Colonic mucosa (tissue), 4 donors: ENCODE results near the gene CETP. TPM values are rescaled to one million over a fixed set of nuclear protein-coding genes. Genes with fewer than 3 reads are reported as not detected.

Experiments used
- DNase-seq: peaks from one replicate; pipeline ENCODE4 v3.0.0-alpha.2; 2020
- H3K27ac ChIP-seq: fragments of 200-600 bp; one replicate; pipeline ENCODE4 v1.8.0; 2021
- H3K27me3 ChIP-seq: fragments of 200-600 bp; one replicate; pipeline ENCODE4 v1.8.0; 2021
- H3K36me3 ChIP-seq: fragments of 200-600 bp; one replicate; pipeline ENCODE4 v1.8.0; 2021
- H3K4me1 ChIP-seq: fragments of 200-600 bp; one replicate; pipeline ENCODE4 v1.8.0; 2021; ENCODE audit warnings: mild to moderate bottlenecking
- H3K4me3 ChIP-seq: fragments of 200-600 bp; one replicate; pipeline ENCODE4 v1.8.0; 2021
- H3K9ac ChIP-seq, 2 donors: one replicate each; pipeline ENCODE4 v1.7.0; 2013; ENCODE audit warnings: control low read depth in 2 of 2, low read depth in 2 of 2, low read length in 2 of 2
- H3K9me3 ChIP-seq: fragments of 200-600 bp; one replicate; pipeline ENCODE4 v1.8.0; 2021
- intact Hi-C: fragments of 100-400 bp; cut with DNase I; formaldehyde crosslinking; loops from one replicate; pipeline ENCODE4 v1.14.1; 2022
- total RNA-seq, 2 donors: library from RNA; stranded (reverse); fragmentation: NEBNext Ultra II Directional in 1 of 2; extraction: Animal tissue kit (Norgen Biotek cat#: 25700) in 1 of 2; gene quantifications; one replicate each; pipeline ENCODE4 v1.2.1, GENCODE V29; 2021
- TF ChIP-seq, protein P1 (sequence below): fragments of 200-600 bp; IDR thresholded peaks from one replicate; pipeline ENCODE4 v1.8.0; 2022; ENCODE audit warnings: antibody characterized with exemption, mild to moderate bottlenecking
- donor health status: healthy.
- donor health status: DM: no; HTN: no; CAD: no.
- donor health status: DM: no; HTN: no; CAD: no.

CETP gene
- total RNA-seq, 2 donors from 2014 or later, result not detected

DNA sequence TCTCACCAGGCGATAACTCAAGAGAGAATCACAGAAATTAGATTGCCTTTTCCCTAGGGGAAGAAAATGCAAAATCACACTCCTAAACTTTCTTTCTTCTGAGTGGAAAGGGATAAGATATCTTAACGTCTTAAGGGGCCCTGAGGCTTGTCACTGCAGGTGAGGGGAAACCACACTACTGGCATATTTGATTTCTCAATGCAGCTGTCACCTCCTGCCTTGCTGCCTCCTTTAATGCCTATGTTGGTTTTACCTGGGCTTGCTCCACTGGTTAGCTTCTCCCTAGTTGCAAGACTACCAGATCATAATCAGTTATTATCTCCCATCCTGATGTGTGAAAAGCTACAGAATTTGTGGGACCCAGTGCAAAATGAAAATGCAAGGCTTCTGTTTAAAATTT is 34.3 kb upstream of the CETP start:
- no peak for DNase-seq

GRCh38 chr16:56929639-56930038 is 32.1 kb upstream of the CETP start:
- no peak overlapping the region for H3K27ac ChIP-seq
- no peak overlapping the region for H3K9ac ChIP-seq
- peaks cover 4% of the 10 kb centered on the region for H3K4me1 ChIP-seq
- no peak overlapping the region for H3K4me3 ChIP-seq
- no peaks in the 10 kb centered on the region for H3K36me3 ChIP-seq
- H3K27me3 ChIP-seq, result no peaks in the 10 kb centered on the region
- no peak for DNase-seq
- TF ChIP-seq, protein P1, sequence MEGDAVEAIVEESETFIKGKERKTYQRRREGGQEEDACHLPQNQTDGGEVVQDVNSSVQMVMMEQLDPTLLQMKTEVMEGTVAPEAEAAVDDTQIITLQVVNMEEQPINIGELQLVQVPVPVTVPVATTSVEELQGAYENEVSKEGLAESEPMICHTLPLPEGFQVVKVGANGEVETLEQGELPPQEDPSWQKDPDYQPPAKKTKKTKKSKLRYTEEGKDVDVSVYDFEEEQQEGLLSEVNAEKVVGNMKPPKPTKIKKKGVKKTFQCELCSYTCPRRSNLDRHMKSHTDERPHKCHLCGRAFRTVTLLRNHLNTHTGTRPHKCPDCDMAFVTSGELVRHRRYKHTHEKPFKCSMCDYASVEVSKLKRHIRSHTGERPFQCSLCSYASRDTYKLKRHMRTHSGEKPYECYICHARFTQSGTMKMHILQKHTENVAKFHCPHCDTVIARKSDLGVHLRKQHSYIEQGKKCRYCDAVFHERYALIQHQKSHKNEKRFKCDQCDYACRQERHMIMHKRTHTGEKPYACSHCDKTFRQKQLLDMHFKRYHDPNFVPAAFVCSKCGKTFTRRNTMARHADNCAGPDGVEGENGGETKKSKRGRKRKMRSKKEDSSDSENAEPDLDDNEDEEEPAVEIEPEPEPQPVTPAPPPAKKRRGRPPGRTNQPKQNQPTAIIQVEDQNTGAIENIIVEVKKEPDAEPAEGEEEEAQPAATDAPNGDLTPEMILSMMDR, result no peak
- no peaks in the 10 kb centered on the region for H3K9me3 ChIP-seq
- intact Hi-C loops, result loop anchor here (10.0 kb wide), 1 partner anchor 255 kb away; the partner anchor contains the start of genes PSME3IP1 and RSPRY1

More for the DNA sequence above, 34.3 kb upstream of the CETP start:
- Histone ChIP-seq H3K27ac (no peak overlapping the region), H3K4me3 (no peak overlapping the region), H3K4me1 (peaks cover 4% of the 10 kb centered on the region), H3K9me3 (no peaks in the 10 kb centered on the region), H3K9ac (no peak overlapping the region), H3K36me3 (no peaks in the 10 kb centered on the region), H3K27me3 (no peaks in the 10 kb centered on the region)
- TF ChIP-seq, protein P1, result no peak
- intact Hi-C loops, result no loop called here

DNA sequence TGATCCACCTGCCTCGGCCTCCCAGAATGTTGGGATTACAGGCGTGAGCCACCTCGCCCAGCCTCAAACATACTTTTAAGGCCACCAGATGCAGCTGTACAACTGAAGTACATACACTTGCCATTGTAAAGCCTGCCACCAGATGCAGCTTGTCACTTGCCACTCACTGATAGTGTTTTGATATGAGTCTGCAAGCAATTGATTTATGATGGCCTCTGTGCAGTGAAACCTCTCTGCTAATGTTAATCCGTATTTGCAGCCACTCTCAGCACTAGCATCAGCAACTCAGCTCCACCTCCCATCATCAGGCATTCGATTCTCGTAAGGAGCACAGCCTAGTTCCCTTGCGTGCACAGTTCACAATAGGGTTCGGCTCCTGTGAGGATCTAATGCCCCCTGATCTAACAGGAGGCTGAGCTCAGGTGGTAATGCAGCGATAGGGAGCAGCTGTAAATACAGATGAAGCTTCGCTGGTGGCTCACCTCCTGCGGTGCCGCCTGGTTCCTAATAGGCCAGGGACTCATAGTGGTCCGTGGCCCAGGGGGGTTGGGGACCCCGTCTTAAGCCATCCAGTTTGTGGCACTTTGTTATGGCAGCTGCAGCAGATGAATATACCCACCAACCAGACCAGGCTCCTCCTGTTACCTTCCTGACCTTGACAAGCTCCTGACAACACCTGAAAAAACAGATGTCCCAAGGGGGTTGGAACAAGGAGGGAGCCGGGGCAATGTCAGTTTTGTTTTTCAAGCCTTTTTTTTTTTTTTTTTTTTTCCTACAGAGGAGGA is 31.1 kb upstream of the CETP start:
- Histone ChIP-seq H3K4me3 (no peak overlapping the region), H3K9me3 (no peaks in the 10 kb centered on the region), H3K27ac (peak overlapping the region; percentile 95), H3K4me1 (peaks cover 4% of the 10 kb centered on the region), H3K9ac (peak overlapping the region; percentile 38 to 100), H3K36me3 (no peaks in the 10 kb centered on the region), H3K27me3 (no peaks in the 10 kb centered on the region)
- intact Hi-C loops, result loop anchor here (10.0 kb wide), 1 partner anchor 254 kb away; the partner anchor contains the start of genes PSME3IP1 and RSPRY1
- DNase-seq, result peak; percentile 35
- TF ChIP-seq, protein P1, result no peak

DNA sequence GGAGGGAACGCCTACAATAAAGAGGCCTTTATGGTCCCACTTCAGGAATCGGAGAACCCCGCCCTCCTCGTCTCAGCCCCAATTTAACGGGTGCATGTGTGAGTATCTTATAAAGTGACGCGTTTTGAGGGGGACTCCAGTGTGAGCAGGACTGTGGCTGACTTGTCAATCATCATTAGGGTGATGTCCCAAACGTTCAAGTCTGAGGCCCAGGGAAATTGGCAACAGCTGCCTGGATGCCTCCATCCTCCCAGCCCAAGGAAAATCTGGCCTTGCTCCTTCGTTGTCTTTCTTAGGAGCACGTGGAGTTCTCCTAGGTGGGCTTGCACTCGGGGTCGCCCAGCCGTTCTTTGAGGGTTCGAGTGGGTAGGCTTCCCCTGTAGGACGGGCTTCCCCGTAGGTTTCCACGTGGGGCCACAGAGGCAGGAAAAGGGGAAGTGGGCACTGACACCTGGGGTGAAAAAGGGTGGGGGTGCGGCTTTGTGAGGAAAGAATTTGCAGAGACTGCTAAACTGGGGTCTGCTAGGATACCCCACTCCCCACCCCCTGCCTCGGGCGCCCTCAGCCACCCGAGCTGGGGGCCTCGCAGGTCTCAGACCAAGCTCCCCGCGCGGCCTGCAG is 30.4 kb upstream of the CETP start:
- DNase-seq, result peak; percentile 83
- peak overlapping the region; percentile 95 for H3K27ac ChIP-seq
- peaks cover 4% of the 10 kb centered on the region for H3K4me1 ChIP-seq
- H3K36me3 ChIP-seq, result no peaks in the 10 kb centered on the region
- peak overlapping the region; percentile 68 for H3K4me3 ChIP-seq
- TF ChIP-seq, protein P1, result no peak
- no peaks in the 10 kb centered on the region for H3K27me3 ChIP-seq
- peak overlapping the region; percentile 73 to 100 for H3K9ac ChIP-seq
- intact Hi-C loops, result loop anchor here (10.0 kb wide), 1 partner anchor 253 kb away; the partner anchor contains the start of genes PSME3IP1 and RSPRY1
- H3K9me3 ChIP-seq, result no peaks in the 10 kb centered on the region

DNA sequence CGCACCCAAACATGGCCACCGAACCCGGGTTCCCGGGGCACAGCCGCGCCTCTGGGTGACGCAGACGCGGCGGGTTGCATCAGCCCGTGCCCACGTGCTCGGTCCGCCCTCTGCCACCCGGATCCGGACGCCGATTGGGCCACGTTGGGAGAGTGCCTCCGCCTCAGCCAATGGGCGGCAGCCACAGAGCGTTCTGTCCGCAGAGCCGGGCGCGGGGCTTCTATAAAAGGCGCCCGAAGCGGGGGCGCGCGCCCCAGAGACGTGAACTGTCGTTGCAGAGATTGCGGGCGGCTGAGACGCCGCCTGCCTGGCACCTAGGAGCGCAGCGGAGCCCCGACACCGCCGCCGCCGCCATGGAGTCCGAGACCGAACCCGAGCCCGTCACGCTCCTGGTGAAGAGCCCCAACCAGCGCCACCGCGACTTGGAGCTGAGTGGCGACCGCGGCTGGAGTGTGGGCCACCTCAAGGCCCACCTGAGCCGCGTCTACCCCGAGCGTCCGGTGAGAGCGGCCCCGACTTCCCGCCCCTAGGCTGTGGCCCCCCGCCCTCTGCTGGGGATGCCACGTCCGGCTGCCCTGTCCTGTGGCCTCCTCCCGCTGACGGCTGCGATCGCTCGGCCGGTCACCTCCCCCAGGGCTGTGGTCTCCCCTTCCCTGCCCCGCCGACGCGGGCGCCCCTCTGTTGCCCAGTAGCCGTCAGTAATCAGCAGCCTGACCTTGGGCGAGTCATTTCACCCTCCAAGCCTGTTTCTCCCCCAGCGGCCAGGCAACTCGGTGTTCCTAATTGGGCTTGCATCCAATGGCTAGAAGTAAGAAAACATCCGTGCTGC is 29.6 kb upstream of the CETP start, which contains the start of gene HERPUD1:
TSS of gene HERPUD1 (plus strand) at position 251 of the 829 bp plus-strand sequence. CDS start at position 354, 103 bp downstream.
- H3K4me1 ChIP-seq, result peaks cover 4% of the 10 kb centered on the region
- intact Hi-C loops, result loop anchor here (10.0 kb wide), 1 partner anchor 253 kb away; the partner anchor contains the start of genes PSME3IP1 and RSPRY1

More for the DNA sequence above, 29.6 kb upstream of the CETP start, which contains the start of gene HERPUD1:
- Histone ChIP-seq H3K4me3 (peak within 1 kb of the TSS; percentile 68), H3K27ac (peak within 1 kb of the TSS; percentile 95), H3K27me3 (no peaks in the 10 kb centered on the region), H3K9me3 (no peaks in the 10 kb centered on the region), H3K36me3 (no peaks in the 10 kb centered on the region), H3K9ac (peak within 1 kb of the TSS; percentile 100)
- DNase-seq, result peak; percentile 99
- TF ChIP-seq, protein P1, result no peak
